SHP77 treated with DMSO at 0.1 percent for 48 hours (cell line): ENCODE data around the gene CAPN12.

ENCODE experiments used
- DNase-seq: peaks from one replicate; lab custom pipeline; 2025; lab: John Stamatoyannopoulos, UW

Gene CAPN12

DNA sequence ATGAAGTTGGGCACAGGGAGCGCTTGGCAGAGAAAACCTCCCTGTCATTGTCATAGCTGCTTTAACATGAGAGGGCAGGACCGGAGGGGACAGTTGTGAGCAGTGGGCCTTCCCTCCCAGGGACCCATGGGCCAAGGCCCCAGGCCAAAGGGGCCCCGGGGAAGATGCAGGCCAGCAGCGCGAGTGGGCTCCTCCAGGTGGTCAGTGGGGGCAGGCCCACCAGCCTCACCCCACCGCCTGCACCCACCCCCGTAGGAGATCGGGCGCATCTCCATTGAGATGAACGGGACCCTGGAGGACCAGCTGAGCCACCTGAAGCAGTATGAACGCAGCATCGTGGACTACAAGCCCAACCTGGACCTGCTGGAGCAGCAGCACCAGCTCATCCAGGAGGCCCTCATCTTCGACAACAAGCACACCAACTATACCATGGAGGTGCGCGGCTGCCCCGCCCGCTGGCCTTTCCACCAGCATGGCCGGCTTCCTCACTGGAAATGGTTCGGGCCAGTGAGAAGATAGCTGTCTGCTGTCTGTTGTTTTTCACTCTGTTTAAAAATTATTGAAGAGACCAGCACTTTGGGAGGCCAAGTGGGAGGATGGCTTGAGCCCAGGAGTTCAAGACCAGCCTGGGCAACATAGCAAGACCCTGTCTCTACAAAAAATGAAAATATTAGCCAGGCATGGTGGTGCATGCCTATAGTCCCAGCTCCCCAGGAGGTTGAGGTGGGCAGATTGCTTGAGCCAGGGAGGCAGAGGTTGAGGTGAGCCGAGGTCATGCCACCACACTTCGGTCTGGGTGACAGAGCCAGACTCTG lies 18.6 kb downstream of the CAPN12 start:
- no peak for DNase-seq

DNA sequence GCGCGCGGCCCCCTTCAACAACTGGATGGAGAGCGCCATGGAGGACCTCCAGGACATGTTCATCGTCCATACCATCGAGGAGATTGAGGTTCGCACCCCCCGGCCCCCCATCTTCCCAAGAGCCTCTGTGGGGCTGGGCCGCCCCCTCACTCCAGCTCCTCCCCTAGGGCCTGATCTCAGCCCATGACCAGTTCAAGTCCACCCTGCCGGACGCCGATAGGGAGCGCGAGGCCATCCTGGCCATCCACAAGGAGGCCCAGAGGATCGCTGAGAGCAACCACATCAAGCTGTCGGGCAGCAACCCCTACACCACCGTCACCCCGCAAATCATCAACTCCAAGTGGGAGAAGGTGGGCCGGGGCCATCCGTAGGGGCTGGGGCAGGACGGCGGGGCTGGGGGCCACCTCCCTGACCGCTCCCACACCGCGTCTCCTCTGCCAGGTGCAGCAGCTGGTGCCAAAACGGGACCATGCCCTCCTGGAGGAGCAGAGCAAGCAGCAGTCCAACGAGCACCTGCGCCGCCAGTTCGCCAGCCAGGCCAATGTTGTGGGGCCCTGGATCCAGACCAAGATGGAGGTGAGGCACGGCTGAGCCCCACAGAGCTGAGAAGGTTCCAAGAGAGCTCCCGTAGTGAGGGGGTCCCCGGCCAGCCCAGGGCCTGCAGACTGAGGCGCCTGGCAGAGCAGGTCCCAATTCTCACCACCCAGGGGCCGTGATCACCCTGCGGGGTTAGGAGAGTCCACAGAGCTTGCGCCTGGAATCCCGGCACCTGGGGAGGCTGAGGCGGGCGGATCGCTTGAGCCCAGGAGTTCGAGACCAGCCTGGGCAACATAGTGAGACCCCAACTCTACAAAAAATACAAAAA lies 20.1 kb downstream of the CAPN12 start:
- DNase-seq: no peak

DNA sequence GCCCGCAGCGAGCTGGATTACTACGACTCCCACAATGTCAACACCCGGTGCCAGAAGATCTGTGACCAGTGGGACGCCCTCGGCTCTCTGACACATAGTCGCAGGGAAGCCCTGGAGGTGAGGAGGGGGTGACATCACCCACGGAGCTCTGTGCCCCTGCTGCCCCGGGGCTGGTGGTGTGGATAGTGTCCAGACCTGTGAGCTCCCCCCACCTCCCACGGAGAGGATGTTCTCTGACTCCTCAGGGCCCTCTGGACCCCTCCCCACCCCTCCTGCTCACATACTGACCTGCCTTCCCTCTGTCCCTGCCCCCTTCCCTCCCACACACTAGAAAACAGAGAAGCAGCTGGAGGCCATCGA lies 20.7 kb downstream of the CAPN12 start:
- DNase-seq: no peak

DNA sequence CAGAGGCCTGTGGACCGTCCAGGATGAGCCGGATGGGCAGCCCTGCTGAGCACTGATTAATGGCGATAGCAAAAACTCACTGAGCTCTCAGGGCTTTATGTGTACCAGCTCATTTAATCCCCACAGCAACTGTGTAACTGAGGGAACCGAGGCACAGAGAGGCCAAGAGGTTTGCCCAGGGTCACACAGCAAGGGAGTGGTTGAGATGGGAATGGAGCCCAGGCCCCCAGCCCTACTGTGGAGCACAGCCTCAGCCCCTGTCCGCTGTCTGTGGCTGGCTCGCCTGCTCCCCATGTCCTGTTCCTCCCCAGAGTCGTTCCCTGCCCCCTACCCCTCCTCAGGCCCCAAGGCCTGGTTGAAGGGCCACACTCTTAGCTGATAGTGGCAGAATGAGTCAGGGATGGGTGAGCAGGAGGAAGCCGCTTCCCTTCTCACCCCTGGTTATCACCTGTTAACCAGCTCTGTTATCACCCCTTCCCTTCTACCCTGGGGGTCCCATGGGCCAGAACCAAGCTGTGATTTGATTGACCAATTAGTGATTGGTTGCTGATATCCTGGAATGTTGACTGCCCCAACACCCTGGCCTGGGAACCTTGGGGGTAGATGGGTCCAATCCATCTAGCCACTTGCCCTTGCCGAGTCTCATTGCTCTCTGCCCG lies 21.2 kb downstream of the CAPN12 start:
- no peak for DNase-seq

DNA sequence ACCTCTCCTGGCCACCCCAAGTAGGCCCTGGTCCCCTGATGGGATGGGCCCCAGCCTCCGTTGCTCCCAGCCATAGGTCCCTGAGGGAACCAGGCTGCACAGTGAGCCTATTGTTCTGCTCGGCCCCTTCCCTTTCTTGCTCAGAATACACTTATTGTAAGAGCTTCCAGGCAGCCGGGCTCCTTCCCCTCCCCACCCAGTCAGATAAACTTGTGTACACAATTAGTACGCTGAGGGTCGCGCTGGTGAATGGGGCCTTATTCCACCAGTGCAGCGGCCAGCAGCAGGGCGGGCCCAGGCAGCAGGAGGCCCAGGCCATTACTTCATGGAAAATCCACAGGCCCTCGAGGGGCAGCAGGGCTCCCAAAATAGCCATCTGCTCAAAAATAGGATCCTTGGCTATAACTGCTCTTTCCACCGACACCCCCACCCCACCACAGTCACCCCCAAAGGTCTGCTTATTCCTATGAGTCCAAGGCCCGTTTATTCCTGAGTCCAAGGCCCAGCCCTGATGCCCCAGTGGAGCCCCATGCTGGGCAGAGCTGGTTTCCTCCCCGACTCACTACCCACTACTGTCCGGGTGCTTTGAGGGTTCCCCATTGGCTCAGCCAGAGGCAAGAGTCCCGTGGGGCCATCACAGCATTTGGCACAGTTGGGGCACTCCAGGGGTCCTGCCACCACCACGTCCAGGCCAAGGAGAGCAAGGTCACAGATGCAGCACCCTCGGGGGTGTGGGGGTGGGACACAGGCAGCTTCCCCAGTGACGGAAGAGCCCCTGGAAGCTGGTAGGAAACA lies 22.1 kb downstream of the CAPN12 start:
- DNase-seq: no peak

DNA sequence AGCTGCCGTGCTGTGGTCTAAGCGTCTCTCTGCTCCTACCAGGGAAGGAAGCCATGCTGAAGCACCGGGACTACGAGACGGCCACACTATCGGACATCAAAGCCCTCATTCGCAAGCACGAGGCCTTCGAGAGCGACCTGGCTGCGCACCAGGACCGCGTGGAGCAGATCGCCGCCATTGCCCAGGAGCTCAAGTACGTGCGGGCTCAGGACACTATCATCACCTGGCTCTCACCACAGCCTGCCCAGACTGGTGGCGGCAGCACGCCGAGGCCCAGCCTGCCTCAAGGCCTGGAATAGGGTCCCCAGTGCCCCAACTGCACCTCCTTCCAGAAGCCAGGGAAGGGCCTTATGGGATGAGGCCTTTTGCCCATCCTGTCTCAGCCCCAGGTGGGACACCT lies 22.8 kb downstream of the CAPN12 start:
- no peak for DNase-seq

DNA sequence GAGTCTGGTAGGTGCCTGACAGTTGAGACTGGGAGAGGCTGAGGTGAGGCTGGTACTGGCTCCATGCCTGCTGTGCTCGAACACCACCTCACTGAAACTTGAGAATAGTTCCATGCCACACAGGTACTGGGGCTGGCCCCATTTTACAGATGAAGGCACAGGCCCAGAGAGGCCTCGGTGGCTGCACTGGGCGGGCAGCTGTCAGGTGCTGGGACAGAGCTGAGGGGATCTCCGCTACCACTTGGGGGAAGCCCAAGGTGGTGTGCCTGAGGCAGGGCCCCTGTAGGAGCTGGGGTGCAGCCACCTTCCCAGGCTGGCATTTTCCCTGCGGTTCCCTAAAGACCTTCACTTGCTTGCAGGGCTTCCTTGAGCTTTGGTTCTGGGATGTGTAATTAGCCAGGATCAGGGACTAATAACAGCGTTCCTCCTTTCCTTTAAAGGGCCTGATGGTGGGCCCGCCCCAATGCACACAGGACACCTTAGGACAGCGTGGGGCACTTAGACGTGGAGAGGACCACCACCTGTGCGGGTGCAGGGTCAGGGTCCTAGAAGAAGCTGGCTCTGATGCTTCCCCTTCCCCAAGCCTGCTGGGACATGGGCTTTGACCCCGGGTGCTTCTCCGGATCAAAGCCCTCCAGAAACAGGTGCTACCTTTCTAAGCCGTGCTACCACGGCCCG lies 23.6 kb downstream of the CAPN12 start:
- DNase-seq: no peak

DNA sequence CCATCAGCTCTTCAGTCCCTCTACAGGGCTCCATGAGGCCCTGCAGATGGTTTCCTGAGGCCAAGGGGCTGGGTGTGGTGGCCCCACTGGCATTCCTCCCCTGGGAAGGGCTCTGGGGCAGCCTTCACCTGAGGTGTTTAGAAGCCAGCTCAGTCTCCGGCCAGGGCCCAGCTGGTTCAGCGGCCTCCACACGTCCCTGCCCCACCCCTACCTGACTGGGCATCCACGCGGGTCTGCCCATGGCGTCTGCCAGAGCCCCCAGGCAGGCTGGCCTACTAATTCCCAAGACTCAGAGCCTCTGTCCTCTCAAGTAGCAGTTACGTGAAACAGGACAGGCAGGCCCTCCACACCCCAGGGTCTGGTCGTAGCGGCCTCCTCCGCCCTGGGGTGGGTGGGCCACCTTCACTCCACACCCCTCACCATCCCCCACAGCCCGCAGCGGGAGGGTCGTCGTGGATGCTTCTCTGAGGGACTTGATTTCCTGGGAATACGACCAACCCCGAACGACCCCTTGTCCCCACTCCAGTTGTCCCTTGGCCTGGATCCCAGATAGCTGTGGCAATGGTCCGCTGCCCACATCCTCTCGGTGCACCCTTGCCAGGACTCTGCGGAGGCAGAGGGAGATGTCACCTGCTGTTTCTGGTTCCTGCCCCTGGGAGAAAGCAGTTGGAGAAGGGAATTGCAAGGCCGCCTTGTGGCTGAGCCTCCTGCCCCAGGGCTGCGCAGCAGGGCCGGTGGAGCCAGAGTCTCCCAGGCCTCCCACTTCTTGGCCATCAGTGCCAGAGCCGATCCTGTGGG lies 24.3 kb downstream of the CAPN12 start:
- DNase-seq: no peak

DNA sequence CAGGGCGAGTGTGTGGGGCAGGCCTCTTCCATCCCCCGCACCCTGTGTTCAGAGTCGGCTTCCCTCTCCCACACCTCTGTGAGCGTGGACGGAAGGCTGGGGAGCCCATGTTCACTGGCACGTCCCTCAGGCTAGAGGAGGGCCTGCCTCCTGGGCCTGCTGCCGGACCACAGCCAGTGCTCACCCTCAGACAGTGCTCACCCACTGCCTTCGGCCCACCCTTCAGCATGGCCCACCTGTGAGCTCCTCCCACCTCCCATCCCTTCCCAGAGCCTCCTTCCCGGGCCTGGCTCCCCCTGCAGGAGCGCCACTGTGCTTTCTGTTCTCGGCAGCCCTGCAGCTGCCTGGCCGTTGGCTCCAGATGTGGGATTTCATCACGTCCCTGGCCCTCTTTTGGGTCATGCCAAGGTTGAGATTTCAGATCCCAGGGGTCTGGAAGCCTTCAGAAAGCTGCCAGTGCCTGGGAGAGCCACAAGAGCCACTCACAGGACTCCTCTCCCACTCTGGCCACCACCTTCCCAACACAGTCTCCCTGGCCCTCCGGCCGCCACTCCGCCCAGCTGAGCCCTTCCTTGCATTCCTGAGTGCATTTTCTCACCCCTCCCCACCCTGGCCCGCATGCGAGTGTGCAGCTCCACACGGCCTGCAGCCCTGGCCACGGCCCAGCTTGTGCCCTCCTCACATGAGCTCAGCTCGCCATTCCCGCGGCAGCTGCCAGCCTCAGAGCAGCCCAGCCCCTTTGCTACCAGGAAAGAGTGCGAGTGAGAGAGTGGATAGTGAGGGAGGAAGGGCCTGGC lies 25.3 kb downstream of the CAPN12 start:
- DNase-seq: no peak

DNA sequence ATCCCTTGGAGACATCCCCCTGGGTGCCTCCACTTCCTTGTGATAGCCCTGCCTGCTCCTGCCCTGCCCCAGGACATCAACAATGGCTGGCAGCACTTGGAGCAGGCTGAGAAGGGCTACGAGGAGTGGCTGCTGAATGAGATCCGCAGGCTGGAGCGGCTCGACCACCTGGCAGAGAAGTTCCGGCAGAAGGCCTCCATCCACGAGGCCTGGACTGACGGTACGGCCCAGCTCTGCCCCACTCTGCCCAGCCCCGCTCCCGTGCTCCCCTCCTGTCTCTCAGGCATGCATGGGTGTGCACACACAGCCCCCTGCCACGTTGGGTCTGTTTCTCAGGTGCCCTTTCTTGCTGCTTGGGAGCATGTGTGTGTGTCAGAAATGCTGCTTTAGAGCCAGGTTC lies 26.4 kb downstream of the CAPN12 start:
- DNase-seq: no peak

DNA sequence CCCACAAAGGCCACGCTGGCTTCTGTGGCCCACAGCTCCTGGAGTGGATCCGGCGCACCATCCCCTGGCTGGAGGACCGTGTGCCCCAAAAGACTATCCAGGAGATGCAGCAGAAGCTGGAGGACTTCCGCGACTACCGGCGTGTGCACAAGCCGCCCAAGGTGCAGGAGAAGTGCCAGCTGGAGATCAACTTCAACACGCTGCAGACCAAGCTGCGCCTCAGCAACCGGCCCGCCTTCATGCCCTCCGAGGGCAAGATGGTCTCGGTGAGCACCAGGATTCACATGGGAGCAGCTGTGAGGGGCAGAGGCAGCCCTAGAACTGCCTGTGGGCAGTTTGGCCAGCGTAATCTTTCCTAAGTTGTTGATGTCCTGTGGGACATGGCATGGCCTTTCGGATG lies 27.2 kb downstream of the CAPN12 start:
- no peak for DNase-seq

DNA sequence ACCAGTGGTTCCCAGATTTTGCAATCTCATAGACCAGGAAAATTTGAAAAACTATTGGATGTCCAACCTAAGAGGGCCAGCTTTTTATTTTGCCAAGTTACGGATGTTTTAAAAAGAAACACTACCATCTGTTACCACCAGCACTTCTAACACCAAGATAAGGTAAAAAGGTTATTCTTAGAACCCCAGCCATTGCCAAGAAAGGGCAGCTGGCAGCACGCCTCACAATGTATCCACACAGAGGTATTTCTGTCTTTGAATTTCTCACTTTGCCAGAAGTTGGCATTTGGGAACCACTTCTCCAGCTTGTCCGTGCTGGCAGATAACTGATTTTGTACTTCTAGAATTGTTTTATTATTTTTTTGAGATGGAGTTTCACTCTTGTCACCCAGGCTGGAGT lies 28.7 kb downstream of the CAPN12 start:
- DNase-seq: no peak

DNA sequence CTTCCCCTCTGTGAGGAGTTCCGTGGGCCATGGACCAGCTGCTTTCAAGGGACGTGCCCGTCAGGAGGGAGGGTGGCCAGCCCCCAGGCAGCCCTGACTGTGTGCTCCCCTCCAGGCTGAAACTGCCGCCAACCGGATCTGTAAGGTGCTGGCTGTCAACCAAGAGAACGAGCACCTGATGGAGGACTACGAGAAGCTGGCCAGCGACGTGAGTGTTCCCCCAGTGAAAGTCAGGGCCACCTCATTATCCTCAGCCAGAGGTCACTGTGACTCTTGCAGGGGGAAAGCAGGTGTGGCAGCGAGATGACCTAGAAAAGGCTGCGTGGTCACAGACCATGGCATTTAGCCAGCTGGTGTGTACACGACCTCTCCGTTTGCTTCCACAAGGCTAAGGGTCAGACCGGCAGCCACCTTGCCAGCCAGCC lies 29.9 kb downstream of the CAPN12 start:
- DNase-seq: peak; percentile 51

DNA sequence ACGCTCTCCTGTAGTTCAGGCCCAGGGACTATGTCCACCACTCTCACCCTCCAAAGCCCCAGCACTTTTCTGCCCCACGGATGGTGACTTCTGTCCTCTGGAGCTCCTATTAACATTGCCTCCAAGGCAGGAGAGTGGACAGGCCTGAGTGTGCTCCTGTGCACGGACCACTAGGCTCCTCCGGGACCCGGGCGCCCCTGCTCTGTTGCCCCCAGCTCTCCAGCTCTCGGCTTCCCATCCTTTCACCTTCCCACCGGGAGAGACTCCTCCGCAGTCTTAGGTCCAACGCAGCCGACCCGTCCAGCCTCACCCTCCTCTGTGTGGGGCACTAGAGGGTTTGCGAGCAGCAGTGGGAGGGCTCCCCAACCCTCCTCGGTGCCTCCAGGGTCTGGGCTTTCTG lies 30.4 kb downstream of the CAPN12 start:
- DNase-seq: no peak

DNA sequence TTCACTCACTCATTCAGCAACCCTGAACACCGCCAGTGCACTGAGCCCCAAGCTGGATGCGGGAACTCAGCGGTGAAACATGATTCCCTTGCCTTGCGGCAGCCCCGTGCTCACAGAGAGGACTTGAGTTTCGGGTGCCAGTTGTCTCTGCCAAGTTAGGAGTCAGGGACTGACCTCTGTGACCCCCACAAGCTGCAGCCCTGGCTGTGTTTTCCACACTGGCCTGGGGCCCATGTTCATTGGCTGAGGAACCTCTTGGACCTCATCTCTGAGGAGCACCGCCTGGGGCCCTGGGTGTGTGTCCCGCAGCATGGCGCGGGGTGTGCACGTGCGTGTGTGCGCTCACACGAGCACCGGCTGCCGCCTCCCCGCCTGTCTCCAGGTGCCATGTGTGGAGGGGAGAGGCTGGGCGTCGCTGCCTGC lies 31.0 kb downstream of the CAPN12 start:
- DNase-seq: no peak

DNA sequence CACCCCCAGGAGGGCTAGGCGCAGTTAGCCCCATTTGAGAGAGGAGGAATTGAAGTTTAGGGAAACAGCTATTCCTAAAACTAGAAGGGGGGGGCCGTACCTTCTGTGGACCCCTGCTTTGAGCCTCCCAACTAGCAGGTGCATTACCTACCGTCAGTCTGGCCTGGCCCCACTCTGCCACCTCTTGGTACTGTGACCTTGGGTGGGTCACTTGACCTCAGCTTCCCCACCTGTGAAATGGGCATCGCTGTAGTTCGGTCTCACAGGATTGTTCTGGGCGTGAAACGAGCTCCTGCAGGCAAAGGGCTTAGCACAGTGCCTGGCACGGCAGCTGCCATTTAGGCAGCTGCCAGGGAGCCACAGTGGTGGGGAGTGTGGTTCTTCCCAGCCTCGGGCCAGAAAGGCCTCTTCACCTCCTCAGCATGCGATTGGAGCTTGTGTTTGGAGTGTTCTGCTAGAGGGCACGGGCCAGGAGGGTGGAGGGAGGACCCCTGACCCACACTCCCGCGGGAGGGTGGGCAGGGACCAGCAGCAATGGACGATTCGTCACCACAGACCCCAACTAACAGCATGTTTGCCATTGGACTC lies 32.0 kb downstream of the CAPN12 start:
- DNase-seq: no peak

DNA sequence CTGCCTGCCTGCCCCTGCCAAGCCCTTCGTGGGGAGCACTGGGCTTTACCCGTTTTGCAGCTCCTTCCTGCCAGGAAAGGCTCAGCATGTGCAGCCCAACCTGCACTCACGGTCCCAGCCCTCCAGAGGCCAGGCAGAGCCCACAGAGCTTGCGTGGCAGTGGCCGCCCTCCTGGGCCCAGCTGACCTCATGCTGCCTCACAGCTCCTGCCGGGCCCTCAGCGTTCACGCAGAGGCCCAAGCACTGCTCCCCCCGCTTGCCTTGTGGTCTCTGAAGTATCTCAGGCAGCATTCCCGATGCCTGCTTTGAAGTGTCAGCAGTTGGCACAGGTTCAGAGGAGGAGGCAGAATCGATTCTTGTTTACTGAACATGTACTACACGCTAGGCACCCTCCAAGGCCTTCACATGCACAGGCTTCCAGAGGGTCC lies 32.5 kb downstream of the CAPN12 start:
- DNase-seq: no peak

DNA sequence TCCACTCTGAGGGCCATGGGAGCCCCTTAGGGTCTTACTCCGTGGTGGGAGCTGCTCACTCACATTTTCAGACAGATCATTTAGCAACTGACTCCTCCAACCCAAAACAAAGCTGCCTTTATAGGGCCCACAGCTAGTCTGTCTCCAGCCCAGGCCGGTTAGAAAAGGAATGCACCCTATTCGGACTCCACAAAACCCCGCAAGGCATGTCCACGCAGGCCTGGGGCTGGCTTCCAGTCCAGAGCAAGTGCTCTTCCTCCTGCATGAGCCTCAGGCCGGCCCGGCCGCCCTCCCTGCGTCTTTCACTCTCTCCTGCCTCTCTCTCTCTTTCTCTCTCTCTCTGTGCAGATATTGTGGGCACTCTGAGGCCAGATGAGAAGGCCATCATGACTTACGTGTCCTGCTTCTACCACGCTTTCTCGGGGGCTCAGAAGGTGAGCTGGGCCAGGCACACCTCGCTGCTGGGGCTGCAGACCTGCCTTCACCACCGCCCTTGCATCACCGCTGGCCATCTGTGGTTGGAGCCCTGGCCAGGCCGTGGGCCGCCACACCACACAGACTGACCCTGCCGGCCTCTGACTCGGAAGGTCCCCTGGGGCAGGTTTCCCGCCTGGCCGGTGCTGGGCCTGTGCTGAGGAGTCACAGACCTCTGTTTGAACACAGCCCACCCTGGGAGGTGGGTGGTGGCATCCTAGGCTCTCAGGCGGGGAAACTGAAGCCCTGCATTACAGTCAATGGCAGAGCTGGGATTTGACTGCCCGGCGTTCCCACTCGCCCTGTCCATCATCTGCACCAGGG lies 33.1 kb downstream of the CAPN12 start:
- no peak for DNase-seq

DNA sequence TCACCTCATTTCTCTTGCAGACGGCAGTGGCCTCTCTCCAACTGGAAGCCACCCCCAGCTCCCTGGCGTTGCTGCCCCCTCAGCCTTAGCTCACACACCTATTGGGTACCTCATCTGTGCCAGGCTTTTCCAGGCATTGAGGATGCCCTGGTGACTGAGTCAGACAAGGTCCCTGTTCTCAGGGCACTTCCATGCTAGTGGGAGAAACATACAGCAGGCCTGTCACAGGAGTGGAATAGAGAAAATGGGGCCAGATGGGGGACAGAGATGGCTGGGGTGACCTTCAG lies 33.9 kb downstream of the CAPN12 start:
- DNase-seq: no peak
